SKM-1 (cell line): ENCODE data around the gene DNAH5.
A peak's percentile ranks its signal among the peaks of the same experiment; 100 is the strongest.
"Not testable (repeated sequence)": the region's sequence is repeated elsewhere in the genome, so short reads cannot be mapped to it uniquely, and the experiment has no call there.

ENCODE experiments used
- DNase-seq: peaks from one replicate; lab custom pipeline; 2025; ENCODE audit not compliant: unreplicated experiment; lab: John Stamatoyannopoulos, UW

DNAH5 gene, protein sequence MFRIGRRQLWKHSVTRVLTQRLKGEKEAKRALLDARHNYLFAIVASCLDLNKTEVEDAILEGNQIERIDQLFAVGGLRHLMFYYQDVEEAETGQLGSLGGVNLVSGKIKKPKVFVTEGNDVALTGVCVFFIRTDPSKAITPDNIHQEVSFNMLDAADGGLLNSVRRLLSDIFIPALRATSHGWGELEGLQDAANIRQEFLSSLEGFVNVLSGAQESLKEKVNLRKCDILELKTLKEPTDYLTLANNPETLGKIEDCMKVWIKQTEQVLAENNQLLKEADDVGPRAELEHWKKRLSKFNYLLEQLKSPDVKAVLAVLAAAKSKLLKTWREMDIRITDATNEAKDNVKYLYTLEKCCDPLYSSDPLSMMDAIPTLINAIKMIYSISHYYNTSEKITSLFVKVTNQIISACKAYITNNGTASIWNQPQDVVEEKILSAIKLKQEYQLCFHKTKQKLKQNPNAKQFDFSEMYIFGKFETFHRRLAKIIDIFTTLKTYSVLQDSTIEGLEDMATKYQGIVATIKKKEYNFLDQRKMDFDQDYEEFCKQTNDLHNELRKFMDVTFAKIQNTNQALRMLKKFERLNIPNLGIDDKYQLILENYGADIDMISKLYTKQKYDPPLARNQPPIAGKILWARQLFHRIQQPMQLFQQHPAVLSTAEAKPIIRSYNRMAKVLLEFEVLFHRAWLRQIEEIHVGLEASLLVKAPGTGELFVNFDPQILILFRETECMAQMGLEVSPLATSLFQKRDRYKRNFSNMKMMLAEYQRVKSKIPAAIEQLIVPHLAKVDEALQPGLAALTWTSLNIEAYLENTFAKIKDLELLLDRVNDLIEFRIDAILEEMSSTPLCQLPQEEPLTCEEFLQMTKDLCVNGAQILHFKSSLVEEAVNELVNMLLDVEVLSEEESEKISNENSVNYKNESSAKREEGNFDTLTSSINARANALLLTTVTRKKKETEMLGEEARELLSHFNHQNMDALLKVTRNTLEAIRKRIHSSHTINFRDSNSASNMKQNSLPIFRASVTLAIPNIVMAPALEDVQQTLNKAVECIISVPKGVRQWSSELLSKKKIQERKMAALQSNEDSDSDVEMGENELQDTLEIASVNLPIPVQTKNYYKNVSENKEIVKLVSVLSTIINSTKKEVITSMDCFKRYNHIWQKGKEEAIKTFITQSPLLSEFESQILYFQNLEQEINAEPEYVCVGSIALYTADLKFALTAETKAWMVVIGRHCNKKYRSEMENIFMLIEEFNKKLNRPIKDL (N-terminal part only)

DNA sequence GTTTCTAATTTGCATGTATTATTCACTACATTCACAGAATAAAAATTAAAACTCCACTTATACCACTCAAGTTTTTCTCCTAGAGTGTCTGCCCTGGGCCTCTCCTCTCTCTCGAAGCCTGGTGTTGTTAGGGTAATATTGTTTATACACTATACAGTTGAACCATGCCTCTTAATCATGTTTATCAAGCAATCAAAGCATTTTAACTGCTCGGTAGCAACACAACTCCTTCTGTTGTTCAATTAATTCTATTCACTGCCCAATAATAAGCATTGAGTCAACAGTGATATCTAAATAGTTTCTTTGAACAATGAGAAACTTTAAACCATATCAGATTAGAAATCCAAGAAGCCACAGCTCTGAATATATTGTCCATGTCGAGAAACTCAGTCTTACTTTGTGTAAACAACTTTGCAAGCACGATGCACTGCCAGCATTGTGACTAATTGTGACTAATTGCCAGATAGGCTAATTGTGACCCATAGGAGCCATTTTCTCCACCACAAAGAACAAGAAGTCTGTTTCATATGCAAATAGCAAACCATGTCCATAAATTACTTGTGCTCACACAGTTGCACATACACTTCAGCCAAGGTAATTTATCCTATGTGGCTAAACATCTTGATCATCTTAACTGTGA lies at the start of gene DNAH5:
Gene DNAH5 (minus strand): TSS at position 129 of the 640 bp plus-strand sequence. CDS start 250 bp downstream, outside the sequence.
- DNase-seq, result no peak

DNA sequence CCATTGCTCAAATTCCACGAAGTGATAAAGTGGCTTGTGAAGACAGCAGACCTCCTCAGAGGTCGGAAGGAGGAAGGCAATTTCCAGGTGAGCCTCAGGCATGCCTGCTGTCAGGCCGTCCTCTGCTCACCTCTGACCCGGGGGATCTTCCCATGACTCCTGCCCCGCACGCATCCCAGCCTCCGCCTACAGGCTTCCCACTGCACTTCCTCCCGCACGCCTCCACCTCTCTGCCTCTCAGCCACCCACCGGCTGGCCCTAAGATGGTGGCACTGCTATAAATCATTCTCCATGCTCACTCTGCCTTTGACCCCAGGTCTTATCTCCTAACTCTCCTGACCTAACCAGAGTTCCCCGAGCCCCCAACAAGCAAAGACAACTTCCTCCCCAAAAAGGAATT lies 49.4 kb upstream of the DNAH5 start:
- no peak for DNase-seq

DNA sequence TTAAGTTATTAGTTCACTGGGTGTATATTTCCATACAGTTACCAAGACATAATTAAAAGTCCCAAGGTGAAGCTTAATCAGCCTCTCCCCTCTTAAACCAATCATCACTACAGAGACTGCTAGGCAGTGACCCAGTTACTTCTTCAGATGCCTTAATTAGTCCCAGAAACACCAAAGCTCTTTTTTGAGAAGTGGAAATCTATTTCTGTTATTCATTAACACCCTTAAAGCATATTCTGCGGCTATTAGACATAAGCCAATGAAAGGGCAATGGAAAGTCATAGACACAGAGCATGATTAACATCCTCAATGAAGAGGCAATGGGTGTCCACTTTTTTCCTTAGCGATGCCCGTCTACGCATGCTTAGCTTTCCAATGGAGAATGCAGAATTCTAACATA lies 48.3 kb upstream of the DNAH5 start:
- DNase-seq, result no peak

DNA sequence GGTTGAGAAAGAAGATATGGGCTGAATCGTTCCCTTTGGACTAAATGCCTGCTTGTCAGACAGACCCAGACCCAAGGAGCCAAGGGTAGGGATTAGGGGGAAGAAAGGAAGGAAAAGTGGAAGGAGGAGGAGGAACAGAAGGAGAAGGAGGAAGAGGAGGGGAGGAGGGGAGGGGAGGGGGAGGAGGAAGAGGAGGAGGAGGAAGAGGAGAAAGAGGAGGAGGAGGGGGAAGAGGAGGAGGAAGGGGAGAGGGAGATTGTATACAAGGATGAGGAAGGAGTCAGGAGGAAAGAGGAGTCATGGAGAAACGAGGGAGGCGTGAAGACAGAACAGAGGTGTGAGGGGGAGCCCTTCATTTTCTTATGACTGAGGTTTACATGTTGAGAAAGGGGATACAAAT lies 46.9 kb upstream of the DNAH5 start:
- no peak for DNase-seq

DNA sequence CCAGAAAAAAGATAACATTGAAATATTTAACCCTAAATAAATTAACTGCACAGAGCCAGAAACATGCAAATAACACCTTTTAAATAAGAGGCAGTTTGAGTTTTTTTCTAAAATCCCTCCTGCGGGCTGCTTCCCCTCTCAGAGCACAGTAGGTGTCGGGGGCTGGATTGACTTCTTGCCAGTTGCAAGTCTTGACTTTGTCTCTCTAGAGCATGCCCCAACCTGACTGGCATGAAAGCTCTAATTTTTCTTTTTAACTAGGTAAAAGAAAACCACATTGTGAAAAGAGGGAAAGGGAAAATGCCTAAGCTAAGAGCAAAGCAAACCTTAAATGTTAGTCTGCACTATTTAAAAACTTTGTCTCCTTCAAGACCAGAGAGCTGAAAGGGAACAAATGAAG lies 46.4 kb upstream of the DNAH5 start:
- no peak for DNase-seq

DNA sequence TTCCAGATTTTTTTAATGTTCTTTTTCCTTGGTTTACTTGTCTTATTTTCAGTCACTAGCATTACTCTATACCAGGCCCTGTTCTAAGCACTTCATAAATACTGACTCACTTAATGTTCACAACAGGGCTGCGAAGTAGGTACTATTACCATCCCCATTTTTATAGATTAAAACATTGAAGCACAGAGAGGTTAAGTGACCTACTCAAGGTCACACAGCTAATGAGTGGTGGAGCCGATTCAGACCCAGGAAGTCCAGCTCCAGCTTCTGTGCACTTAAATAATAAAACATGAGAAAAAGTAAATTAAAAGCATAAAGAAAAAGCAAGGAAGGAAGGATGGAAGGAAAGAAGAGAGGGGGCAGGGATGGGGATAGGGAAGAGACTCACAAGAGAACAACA lies 45.3 kb upstream of the DNAH5 start:
- no peak for DNase-seq

DNA sequence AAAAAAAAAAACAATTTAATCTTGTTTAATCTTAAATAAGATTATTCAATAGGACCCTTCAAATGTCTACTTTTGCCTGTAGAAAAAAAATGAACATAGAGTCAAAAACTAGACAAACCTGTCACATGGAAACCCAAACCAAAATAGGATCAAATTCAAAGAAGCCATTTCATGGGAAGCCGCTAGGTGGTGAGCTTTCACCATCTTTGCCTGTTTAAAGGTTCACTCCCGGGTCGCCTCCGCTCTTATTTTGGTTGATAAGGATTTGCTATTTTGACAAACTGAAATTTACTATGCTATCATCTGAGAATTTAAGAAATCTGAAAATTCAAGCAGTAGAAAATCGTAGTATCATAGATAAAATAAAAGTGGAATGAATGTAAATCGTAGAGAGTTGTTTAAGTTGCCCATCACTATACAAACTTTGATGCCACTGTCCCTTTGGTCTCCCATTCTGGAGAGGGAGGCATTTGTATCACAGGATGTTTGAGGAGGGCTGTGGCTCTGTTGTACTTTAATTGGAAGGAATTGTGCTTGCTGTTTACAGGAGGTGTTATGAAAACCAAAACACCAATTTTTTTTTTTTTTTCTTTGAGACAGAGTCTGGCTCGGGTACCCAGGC lies 43.5 kb upstream of the DNAH5 start:
- DNase-seq, result peak; percentile 53

DNA sequence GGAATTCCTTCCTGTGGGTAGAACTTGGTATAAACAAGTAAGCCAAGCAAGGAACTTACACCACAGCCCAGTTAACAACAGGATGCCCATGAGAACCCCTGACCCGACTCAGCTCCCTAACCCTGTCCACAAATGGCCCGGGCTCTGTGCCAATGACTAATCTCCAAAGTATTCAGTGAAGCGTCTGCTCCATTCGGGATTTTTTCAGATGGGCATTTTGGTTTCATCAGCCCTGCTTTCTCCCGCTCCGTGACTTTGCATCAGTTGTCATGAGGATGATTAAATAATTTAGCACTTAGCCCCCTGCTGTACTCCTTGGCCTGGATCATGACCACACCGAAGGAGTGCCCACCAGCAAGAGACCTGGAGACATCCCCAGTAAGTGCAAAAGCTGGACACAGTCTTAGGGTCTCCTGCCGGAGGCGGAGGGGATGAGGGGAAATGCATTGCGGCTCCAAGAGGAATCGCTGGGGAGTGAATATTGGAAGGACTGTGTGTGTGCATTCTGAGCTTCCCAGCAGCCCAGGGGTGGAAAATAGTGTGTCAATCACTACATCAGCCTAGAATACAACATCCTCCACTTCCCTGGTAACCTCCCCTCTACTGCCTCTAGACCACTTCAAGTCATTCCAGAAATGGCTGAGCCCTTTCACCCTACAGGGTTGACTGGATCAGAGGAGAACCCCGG lies 41.4 kb upstream of the DNAH5 start:
- DNase-seq, result no peak

DNA sequence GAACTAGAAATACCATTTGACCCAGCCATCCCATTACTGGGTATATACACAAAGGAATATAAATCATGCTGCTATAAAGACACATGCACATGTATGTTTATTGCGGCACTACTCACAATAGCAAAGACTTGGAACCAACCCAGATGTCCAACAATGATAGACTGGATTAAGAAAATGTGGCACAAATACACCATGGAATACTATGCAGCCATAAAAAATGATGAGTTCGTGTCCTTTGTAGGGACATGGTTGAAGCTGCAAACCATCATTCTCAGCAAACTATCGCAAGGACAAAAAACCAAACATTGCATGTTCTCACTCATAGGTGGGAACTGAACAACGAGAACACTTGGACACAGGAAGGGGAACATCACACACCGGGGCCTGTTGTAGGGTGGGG lies 40.4 kb upstream of the DNAH5 start:
- not testable (repeated sequence) for DNase-seq

DNA sequence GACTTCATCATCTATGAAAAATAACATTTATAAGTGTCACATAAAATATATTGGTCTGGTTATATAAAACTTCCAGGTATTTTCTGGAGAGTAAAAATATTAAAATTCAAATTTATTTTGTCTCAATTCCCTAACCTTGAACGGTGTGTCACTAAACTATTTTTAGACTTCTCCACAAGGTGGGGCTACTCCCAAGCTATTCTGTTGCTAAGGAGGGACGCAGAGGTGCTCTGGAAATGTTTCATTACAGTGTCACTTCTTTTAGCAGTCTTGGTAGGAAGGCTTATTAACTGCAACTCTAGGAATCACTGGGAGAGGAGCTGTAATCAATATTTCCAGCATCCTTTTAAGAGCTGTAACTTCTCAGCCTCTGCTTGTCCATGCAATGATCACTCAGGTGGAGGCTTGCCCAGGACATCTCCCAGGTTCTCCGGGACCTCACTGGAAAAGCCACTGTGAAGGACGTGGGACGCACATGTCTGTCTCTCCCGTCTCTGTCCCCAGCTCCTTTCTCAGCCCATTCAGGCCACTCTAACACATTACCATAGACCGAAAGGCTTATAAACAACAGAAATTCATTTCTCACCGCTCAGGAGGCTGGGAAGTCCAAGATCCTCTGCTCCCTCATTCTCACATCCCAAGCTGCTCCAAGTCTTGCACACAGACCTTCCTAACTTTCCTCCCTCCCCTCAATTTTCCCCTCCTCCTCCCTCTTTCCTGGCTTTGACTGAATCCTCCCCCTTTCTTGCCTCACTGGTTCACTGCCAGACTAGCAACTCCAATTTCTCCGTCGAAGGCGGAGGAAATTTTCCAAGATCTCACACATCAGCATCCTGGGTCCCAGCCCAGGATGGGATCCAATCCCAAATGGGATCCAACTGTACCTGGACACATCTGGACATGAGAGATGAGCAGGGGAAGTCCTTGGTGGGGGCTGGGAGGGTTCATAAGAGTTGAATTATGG lies 32.7 kb upstream of the DNAH5 start:
- no peak for DNase-seq

DNA sequence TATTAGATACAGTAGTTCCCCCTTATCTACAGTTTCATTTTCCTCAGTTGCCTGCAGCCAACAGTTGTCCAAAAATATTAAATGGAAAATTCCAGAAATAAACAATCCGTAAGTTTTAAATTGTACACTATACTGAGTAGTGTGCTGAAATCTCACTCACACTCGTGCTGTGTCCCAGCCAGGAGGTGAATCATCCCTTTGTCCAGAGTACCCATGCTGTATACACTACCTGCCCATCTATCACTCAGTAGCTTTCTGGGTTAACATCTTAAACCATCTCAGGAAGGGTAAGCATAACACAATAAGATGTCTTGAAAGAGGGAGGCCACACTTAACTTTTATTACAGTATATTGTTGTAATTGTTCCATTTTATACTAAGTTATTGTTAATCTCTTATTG lies 31.7 kb upstream of the DNAH5 start:
- no peak for DNase-seq

DNA sequence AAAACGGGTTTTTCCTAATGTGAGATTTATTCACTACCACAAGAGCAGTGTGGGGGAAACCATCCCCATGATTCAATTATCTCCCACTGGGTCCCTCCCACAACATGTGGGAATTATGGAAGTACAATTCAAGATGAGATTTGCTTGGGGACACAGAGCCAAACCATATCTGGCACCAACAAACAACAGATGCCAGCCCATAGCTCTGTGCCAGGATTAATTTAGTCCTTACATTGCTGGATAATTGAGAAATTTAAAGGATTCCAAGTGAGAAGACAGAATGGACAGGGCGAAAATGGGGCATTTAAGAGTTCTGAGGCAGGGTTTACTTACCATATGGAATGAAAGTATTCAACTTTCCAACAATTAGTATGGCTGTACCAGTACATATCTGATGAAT lies 30.8 kb upstream of the DNAH5 start:
- no peak for DNase-seq

DNA sequence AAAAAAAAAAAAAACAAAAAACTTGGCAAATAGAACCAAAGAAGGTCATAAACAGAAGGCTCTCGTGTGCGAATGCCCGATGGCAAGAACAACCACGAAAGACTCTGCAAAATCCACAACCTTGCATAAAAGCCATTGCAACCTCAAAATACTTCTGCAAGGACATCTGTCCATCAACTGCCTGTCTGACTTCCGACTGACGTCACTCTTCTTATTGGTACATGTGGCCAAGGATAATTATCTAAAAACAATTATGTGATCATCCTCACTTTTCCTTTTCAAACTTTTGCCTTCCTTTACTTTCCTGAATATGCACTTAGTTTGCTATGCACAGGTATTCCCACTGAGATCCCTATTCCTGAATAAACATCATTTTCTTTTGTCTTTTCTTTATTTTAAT lies 29.2 kb upstream of the DNAH5 start:
- DNase-seq, result no peak

DNA sequence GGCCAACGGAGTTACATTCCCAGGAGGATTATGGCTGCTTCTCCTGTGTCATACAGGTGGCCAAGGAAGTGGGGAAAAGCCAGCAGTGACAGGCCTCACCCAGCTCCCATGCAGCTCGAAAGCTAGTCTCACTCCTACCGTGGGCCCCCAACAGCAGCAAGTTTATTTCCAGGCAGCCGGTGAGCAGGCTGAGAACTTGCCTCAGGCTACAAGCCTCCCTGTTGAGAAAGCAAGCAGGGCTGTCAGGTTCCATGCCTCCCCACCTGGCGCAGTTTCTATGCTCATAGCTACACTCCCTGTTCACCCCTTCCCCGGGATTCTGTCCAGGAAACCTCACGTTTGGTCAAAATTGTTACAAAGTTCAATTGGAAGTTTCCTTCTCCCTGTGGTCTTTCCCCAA lies 27.5 kb upstream of the DNAH5 start:
- DNase-seq, result no peak

DNA sequence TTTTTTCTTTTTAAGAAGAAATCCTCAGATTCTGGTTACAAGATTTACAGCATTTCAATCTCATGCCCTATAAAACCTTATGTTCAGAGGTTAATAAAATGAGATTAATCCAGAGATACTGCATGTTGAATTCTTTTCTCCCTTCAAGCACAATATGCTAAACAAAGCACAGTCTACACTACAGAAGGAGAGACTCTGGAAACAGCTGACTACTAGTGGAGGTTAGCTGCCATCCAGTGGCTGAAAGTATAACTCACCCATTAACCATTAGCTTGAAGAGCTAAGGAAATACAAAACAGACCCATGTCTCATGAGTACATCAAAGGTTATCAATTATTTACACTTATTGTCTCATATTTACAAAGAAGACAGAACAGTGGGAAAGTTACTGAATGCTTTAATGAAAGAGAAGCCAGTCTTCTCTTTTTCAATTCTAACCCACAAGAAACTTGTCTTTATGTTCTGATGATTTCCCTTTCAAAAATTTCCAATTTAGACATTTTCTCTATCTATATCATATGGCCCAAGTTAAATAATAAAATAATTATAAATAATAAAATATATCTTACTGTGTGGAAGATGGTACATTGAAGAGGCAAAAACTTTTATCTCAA lies 12.7 kb upstream of the DNAH5 start:
- DNase-seq, result peak; percentile 35

DNA sequence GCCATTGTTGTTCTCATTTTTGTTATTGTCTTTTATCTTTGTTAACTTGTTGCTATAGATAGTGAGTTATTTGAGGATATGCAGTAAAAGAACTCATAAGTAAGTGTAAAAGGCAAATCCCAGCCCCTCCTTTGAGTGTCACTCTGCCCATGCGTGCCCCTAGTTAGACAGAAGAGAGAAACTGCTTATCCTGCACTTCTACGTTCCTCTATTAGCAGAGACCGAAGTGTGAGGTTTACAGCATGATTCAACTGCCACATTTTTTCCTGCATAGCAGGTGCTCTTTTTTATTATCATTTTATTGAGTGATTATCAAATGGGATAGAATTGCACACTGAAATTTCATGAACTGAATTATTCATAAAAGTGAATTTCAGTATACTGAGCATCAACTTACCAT lies 12.0 kb upstream of the DNAH5 start:
- no peak for DNase-seq

DNA sequence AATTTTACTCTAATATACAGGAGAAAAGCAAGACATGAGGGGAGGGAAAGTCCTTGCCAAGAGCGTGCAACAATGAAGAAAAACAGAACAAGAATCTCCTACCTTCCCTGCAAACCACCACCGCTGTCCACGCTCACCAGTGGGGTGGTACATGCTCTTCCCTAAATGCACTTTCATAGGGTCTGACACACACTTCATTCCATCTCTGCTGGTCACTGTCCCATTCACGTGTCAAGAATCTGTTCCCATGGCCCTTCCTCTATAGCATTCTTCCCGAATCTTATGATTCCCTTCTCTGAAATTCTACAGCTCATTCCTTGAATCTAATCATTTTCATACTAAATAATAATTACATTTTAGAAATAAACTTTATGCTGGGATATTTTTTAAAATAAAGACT lies 11.4 kb upstream of the DNAH5 start:
- no peak for DNase-seq

DNA sequence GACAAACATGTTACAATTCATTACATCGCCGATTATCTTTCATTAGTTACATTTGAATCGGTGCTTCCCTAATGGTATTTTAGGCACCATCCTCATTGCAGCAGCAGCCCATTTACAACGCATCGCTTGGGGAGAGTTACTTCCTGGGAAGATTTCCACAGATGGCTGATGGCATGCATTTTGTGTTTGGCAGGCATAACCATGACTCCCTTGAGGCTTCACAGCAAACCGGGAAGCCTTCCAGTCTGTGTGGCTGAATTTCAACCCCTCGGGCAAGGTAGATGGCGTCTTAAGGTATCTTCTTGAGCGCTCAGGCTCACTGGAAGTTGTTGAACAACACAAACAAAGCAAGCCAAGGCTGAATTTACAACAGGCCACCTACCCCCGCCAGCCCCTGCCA lies 1.6 kb upstream of the DNAH5 start:
- DNase-seq, result no peak
